Measurements from ENCODE around the gene EML4.

EML4 gene

DNA sequence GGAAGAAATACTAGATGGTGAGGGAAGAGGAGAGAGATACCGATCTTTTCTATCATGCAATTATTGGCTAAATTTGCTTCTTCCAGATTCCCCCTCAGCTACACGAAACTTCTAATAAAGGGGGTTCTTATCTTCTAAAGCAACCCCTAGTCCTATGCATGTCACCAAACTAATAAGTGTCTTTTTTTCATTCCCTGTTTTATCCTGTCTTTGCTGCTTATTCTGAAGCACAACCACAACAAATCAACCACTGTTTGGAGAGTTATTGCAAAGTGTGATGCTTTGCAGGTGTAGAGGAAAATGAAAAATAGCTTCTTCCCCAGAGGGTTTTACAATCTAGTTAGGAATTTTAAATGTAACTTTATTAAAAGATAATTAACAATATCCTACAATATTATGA is 60.8 kb downstream of the EML4 start:
- H3K4me3 ChIP-seq (ENCODE audit: low read depth, low read length): no peak overlapping the region
- no peak for DNase-seq (ENCODE audit: low read depth)
- TF ChIP-seq, protein P1, sequence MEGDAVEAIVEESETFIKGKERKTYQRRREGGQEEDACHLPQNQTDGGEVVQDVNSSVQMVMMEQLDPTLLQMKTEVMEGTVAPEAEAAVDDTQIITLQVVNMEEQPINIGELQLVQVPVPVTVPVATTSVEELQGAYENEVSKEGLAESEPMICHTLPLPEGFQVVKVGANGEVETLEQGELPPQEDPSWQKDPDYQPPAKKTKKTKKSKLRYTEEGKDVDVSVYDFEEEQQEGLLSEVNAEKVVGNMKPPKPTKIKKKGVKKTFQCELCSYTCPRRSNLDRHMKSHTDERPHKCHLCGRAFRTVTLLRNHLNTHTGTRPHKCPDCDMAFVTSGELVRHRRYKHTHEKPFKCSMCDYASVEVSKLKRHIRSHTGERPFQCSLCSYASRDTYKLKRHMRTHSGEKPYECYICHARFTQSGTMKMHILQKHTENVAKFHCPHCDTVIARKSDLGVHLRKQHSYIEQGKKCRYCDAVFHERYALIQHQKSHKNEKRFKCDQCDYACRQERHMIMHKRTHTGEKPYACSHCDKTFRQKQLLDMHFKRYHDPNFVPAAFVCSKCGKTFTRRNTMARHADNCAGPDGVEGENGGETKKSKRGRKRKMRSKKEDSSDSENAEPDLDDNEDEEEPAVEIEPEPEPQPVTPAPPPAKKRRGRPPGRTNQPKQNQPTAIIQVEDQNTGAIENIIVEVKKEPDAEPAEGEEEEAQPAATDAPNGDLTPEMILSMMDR (IDR thresholded peaks at IDR 0.05; ENCODE audit: control insufficient read depth, extremely low read depth, insufficient read depth): no peak

DNA sequence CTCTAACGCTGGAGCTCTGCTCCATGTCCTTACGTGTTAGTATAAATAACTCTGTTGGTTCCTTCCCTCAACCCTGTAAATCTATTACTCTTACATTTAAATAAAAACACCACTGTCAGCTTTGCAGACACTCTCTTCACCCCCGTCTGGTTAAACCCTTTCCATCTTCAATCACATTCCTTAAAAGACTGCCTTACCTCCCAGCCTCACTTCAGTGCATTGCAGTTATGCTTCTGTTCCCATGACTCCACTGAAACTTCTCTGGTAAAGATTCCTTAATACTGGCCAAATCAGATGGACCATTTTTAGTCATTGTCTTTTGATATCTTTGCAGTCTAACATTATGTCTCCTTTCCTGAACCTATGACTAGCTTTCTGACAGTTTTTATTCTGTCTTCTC is 61.7 kb downstream of the EML4 start:
- TF ChIP-seq, protein P1 (IDR thresholded peaks at IDR 0.05; ENCODE audit: control insufficient read depth, extremely low read depth, insufficient read depth): no peak
- H3K4me3 ChIP-seq (ENCODE audit: low read depth, low read length): no peak overlapping the region
- no peak for DNase-seq (ENCODE audit: low read depth)

DNA sequence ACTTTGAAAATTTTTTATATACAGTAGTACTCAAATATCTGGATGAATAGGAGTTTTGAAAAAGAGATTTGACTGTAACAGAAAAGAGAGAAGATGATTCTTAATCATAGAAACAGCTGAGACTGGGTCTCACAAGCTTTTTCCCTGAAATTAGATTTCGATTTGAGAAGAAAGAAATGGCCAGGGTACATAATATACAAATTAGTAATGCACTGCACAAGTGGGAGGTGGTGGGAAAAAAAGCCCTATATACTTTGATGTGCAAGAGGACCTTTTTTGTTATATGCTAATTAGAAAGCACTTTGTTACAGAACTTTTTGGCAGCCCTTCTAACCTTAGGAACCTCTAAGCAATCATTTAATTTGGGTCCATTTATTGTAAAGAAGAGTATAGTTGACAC is 62.9 kb downstream of the EML4 start:
- DNase-seq (ENCODE audit: low read depth): no peak
- TF ChIP-seq, protein P1 (IDR thresholded peaks at IDR 0.05; ENCODE audit: control insufficient read depth, extremely low read depth, insufficient read depth): no peak
- H3K4me3 ChIP-seq (ENCODE audit: low read depth, low read length): no peak overlapping the region

DNA sequence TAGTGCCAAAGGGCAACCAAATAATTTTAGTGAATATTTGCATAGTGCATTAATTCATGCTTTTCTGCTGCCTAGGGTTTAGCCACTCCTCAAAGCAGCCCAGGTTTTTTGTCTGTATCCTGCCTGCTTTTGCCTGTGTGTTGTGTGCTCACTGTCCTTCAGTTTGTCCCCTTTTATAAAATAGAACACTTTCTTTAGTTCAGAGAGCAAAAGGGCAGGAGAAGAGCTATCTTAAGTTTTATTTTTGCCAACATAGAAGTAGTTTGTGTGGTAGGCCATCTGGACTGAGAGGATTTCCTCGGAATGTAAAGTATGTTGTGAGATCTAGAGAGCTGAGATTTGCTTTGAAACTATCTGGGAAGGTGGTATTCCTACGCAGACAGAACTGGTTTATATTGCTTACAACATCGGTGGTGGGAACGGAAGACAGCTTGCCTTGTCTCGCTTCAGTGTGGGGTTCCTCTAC is 64.9 kb downstream of the EML4 start:
- DNase-seq (ENCODE audit: low read depth): no peak
- no peak overlapping the region for H3K4me3 ChIP-seq (ENCODE audit: low read depth, low read length)
- TF ChIP-seq, protein P1 (IDR thresholded peaks at IDR 0.05; ENCODE audit: control insufficient read depth, extremely low read depth, insufficient read depth): no peak

DNA sequence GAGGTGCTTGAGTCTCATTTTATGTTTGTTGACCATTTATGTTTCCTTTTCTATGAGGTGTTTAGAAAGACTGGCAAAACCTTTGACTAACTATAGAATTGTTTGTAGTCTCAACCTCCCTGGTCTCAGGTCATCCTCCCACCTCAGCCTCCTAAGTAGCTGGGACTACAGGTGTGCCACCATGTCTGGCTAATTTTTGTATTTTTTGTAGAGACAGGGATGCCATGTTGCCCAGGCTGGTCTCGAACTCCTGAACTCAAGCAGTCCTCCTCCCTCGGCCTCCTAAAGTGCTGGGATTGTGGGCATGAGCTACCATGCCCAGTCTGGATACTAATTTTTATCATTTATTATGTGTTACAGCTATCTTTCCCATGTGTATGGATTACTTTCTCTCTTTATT is 67.8 kb downstream of the EML4 start:
- TF ChIP-seq, protein P1 (IDR thresholded peaks at IDR 0.05; ENCODE audit: control insufficient read depth, extremely low read depth, insufficient read depth): no peak
- no peak overlapping the region for H3K4me3 ChIP-seq (ENCODE audit: low read depth, low read length)
- DNase-seq (ENCODE audit: low read depth): no peak

DNA sequence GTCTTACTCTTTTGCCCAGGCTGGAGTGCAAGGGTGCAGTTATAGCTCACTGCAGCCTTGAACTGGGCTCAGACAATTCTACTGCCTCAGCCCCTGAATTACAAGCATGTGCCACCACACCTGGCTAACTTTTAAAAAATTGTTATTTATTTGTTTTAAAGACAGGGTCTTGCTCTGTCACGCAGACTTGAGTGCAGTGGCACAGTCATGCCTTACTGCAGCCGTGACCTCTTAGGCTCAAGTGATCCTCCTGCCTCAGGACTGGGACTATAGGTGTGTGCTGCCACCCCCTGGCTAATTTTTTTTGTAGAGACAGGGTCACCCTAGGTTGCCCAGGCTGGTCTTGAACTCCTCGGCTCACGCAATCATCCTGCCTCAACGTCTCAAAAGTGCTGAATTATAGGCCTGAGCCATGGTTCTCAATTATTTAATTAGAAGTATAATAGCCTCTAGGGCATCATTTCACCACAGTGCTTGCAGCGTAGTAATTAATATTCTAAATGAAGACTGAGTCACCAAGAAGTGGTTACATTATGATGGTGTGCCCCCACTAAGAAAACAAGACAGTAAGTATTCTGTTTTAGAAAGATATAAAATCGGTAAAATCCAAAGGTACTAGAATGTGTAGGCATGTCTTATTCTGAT is 69.6 kb downstream of the EML4 start:
- no peak overlapping the region for H3K4me3 ChIP-seq (ENCODE audit: low read depth, low read length)
- TF ChIP-seq, protein P1 (IDR thresholded peaks at IDR 0.05; ENCODE audit: control insufficient read depth, extremely low read depth, insufficient read depth): peak; percentile 36
- no peak for DNase-seq (ENCODE audit: low read depth)

DNA sequence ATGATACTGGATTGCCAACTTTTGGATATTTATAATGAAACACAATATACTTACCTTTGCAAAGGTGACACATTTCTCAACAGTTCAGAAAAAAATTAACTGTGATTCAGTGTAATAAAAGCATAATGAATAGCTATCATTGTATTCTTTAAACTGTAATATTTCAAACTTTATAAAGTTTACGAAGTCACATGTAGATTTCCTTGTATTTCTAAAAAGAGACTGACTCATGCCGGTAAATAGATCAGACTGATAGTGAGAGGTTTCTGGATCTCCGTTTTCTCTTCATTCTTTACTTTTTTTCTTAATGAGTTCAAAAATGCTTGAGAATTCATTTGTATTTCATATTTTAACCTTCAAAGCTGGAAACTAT is 70.1 kb downstream of the EML4 start:
- no peak overlapping the region for H3K4me3 ChIP-seq (ENCODE audit: low read depth, low read length)
- TF ChIP-seq, protein P1 (IDR thresholded peaks at IDR 0.05; ENCODE audit: control insufficient read depth, extremely low read depth, insufficient read depth): no peak
- DNase-seq (ENCODE audit: low read depth): no peak
